Thyroid gland (tissue), 4 donors: ENCODE measurements around the gene LARGE1. TPM values are rescaled to one million over a fixed set of nuclear protein-coding genes. Genes with fewer than 3 reads are reported as not detected.

Source experiments
- DNase-seq, 2 donors: peaks; one replicate each; pipeline ENCODE4 v3.0.0-alpha.2; 2019
- H3K27ac ChIP-seq, 3 donors: fragments of 200-600 bp; sonication (generic); 1 replicate in 2 of 3; 2 replicates in 1 of 3; pipeline ENCODE4 v1.5.1; 2016 to 2019; ENCODE audit warnings: mild to moderate bottlenecking in 1 of 3, moderate library complexity in 1 of 3
- H3K27me3 ChIP-seq: fragments of 200-600 bp; sonication (generic); one replicate; pipeline ENCODE4 v1.5.1; 2019
- H3K36me3 ChIP-seq, 2 donors: fragments of 200-600 bp; sonication (generic); one replicate each; pipeline ENCODE4 v1.5.1; 2016 to 2019
- H3K4me1 ChIP-seq, 2 donors: fragments of 200-600 bp; sonication (generic); one replicate each; pipeline ENCODE4 v1.5.1; 2017 to 2019
- H3K4me3 ChIP-seq, 3 donors: fragments of 200-600 bp; sonication (generic); replicated peaks in 1 of 3; 1 replicate in 2 of 3; 2 replicates in 1 of 3; pipeline ENCODE4 v1.5.1; 2016; ENCODE audit warnings: mild to moderate bottlenecking in 1 of 3
- H3K9me3 ChIP-seq: fragments of 200-600 bp; sonication (generic); one replicate; pipeline ENCODE4 v1.5.1; 2017
- POLR2A ChIP-seq, 2 donors: fragments of 450-650 bp; IDR thresholded peaks; one replicate each; pipeline ENCODE4 v1.6.1; 2017; ENCODE audit warnings: antibody characterized with exemption in 2 of 2, mild to moderate bottlenecking in 2 of 2, moderate library complexity in 1 of 2
- WGBS, 2 donors: methylation state at CpG; one replicate each; pipeline ENCODE4 v1.1.5; 2017; 5-methylcytosine and 5-hydroxymethylcytosine counted together
- intact Hi-C: fragments of 100-400 bp; cut with DNase I; formaldehyde crosslinking; loops from one replicate; pipeline ENCODE4 v1.15.1; 2023
- total RNA-seq, 4 donors: library from RNA; depleted of rRNA; stranded (reverse); fragments of >200 nt; gene quantifications; one replicate each; pipeline ENCODE4 v1.2.3, GENCODE V29; 2016
- TF ChIP-seq, protein P1 (sequence below), 6 experiments: fragments of 200-600 bp in 3 of 6; fragments of 450-650 bp in 3 of 6; sonication (generic) in 3 of 6; IDR thresholded peaks; one replicate each; pipeline ENCODE4 v1.5.1; 2016 to 2019; ENCODE audit warnings: antibody characterized with exemption in 6 of 6, mild to moderate bottlenecking in 2 of 6, inconsistent platforms in 1 of 6, moderate library complexity in 1 of 6

Gene LARGE1
- total RNA-seq, 4 donors from 2014 or later = 13.6 to 16.3 (median 15.1) TPM

DNA sequence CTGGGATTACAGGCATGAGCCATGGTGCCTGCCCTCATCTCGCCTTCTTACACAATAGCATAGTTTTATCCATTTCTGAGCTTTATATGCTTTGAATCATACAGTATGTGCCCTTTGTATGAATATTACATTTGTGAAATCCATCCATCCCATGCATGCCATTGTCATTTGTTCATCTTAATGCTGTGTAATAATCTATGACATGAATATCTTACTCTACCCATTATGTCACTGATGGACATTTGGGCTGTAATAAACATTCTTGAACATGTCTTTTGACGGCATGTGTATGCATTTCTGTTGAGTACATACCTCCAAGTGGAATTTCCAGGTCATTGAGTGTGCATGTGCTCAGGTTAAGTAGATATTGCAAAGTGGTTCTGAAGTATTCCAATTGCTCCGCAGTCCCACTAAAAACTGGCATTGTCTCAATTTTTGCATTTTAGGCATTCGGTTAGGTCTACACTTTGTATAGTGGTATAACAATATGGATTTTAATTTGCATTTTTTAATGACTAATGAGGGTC lies 522.8 kb downstream of the LARGE1 start:
- Histone ChIP-seq H3K27me3 (no peaks in the 10 kb centered on the region), H3K27ac (no peak overlapping the region), H3K9me3 (no peaks in the 10 kb centered on the region), H3K4me3 (no peak overlapping the region), H3K36me3 (no peaks in the 10 kb centered on the region), H3K4me1 (peaks cover 7 to 8% of the 10 kb centered on the region in 2 donors)
- no peak for TF ChIP-seq POLR2A (IDR thresholded peaks at IDR 0.05)
- TF ChIP-seq, protein P1, sequence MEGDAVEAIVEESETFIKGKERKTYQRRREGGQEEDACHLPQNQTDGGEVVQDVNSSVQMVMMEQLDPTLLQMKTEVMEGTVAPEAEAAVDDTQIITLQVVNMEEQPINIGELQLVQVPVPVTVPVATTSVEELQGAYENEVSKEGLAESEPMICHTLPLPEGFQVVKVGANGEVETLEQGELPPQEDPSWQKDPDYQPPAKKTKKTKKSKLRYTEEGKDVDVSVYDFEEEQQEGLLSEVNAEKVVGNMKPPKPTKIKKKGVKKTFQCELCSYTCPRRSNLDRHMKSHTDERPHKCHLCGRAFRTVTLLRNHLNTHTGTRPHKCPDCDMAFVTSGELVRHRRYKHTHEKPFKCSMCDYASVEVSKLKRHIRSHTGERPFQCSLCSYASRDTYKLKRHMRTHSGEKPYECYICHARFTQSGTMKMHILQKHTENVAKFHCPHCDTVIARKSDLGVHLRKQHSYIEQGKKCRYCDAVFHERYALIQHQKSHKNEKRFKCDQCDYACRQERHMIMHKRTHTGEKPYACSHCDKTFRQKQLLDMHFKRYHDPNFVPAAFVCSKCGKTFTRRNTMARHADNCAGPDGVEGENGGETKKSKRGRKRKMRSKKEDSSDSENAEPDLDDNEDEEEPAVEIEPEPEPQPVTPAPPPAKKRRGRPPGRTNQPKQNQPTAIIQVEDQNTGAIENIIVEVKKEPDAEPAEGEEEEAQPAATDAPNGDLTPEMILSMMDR (IDR thresholded peaks at IDR 0.05) = no peak
- no peak for DNase-seq
- WGBS, 2 donors = 43 to 52% methylated on average over 4 of the region's 4 CpGs
- intact Hi-C loops = no loop called here

DNA sequence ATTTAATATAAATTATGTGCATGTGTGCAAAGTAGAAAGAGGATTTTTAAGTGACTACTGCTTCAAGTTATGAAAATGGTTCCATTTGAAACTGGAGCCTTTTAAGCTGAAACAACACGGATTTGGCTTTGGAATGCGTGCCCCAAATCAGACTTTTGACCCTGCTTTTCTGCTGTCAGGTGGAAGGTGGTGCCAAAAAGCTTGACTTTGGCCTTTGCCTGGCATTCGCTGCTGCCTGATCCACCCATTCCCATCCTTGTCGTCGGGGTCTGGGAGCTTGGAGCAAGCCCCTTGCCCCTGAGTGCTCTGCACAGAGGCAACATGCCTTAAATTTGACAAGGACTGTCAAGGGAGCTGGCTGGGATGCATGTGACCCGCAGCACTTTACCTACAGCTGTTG lies 526.8 kb downstream of the LARGE1 start:
- TF ChIP-seq, protein P1 (IDR thresholded peaks at IDR 0.05) = no peak
- no peak for TF ChIP-seq POLR2A (IDR thresholded peaks at IDR 0.05)
- no peaks in the 10 kb centered on the region for H3K9me3 ChIP-seq
- whole genome bisulfite sequencing, 2 donors = 73 to 76% methylated on average over 6 of the region's 6 CpGs
- no peak overlapping the region for H3K4me3 ChIP-seq
- intact Hi-C loops = no loop called here
- H3K27ac ChIP-seq = no peak overlapping the region
- DNase-seq = no peak
- H3K27me3 ChIP-seq = no peaks in the 10 kb centered on the region
- peaks cover 7 to 8% of the 10 kb centered on the region in 2 donors for H3K4me1 ChIP-seq
- no peaks in the 10 kb centered on the region for H3K36me3 ChIP-seq

DNA sequence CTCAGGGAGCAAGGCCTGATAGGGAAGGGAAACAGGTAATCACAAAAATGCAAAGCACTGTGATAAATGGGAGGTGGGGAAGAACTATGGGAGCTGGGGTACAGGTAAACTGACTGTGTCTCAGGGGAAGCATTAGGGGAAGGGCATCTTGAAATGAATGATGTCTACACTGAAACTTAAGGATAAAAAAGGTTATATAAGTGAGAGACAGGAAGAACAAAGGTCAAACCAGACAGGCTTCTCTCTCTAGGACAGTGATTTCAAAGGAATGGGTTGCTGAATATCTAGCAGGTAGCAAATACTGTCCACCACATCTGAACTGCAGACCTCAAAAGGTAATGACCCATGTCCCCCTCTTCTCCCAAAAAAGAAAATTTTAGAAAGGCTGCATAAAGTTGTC lies 529.0 kb downstream of the LARGE1 start:
- Histone ChIP-seq H3K36me3 (no peaks in the 10 kb centered on the region), H3K27me3 (no peaks in the 10 kb centered on the region), H3K27ac (no peak overlapping the region), H3K4me3 (no peak overlapping the region), H3K9me3 (no peaks in the 10 kb centered on the region), H3K4me1 (peaks cover 0 to 1% of the 10 kb centered on the region in 2 donors)
- no peak for DNase-seq
- TF ChIP-seq, protein P1 (IDR thresholded peaks at IDR 0.05) = no peak
- TF ChIP-seq POLR2A (IDR thresholded peaks at IDR 0.05) = no peak
- intact Hi-C loops = no loop called here

DNA sequence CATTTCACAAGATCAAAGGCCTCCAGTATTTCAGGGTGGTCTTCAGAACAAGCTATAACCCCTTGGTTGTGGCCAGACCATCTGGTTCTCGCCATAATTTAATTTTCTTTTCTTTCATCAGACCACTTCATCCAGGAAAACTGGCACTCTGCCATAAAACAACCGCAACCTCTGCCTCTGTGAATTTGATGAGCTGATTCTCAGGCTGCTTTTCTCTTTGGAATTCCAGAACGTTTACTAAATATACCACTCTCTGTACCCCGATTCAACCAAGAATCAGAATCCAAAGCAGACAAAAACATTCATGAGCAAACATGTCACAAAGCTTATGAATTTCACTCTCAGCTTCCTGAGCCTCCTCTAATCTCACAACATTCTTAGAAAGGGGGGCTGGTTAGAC lies 530.3 kb downstream of the LARGE1 start:
- Histone ChIP-seq H3K27me3 (no peaks in the 10 kb centered on the region), H3K36me3 (no peaks in the 10 kb centered on the region), H3K4me1 (no peaks in the 10 kb centered on the region), H3K4me3 (no peak overlapping the region), H3K9me3 (no peaks in the 10 kb centered on the region), H3K27ac (no peak overlapping the region)
- no peak for DNase-seq
- 69 to 78% methylated on average over 4 of the region's 4 CpGs for whole genome bisulfite sequencing, 2 donors
- intact Hi-C loops = no loop called here
- no peak for TF ChIP-seq POLR2A (IDR thresholded peaks at IDR 0.05)
- TF ChIP-seq, protein P1 (IDR thresholded peaks at IDR 0.05) = no peak

DNA sequence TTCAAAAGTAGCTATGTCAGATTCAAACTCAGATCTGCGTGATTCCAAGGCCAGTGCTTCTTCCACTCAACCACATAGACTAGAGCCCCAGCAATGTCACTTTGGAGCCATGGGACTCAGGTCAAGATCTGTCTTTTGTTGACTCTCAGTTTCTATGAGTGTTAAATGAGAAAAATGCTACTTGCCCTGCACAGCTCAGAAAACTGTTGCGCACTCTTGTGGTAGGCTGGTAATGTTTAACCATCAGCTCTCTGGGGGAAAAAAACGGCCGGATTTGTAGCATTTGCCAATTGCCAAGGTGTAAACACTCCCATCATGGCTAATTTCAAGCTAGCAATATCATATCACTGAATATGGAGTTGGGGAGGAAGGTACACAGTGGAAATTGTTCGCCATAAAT lies 534.0 kb downstream of the LARGE1 start:
- Histone ChIP-seq H3K36me3 (no peaks in the 10 kb centered on the region), H3K9me3 (no peaks in the 10 kb centered on the region), H3K27me3 (no peaks in the 10 kb centered on the region), H3K4me1 (no peaks in the 10 kb centered on the region), H3K27ac (no peak overlapping the region), H3K4me3 (no peak overlapping the region)
- no peak for TF ChIP-seq POLR2A (IDR thresholded peaks at IDR 0.05)
- TF ChIP-seq, protein P1 (IDR thresholded peaks at IDR 0.05) = no peak
- intact Hi-C loops = no loop called here
- DNase-seq = no peak
- 95 to 96% methylated on average over 5 of the region's 5 CpGs for WGBS, 2 donors
